ENCODE measurements around the gene TOP2A.

TOP2A gene

DNA sequence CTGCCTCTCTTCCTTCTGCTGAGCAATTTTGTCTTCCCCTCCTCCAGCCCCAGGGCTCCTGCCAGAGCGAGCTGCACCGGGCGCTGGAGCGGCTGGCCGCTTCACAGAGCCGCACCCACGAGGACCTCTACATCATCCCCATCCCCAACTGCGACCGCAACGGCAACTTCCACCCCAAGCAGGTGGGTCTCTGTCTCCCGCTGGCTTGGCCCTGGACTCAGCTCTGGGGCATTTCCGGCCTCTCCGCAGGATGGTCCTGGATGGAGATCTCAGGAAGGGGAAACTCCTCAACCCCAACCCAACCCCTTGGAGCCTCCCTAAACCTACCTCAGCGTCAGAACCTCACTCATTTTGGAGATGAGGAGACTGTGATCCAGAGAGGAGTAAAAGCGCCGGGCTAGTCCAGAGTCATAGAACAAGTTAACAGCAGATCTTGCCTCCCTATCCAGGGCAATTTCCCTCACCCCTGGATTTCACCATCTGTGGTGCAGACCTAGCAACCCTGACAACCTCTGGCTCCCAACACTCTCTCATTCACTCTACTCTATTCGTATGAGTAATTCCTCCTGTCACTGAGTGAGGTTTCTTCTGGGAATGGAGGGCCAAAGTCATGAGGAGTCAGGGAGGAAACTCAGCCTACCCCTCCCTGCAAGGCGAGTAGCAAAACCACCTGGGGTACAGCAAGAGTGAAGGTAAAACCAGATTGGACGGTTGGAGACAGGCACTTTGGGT, 36.4 kb upstream of the TOP2A start:
- no peak for DNase-seq

DNA sequence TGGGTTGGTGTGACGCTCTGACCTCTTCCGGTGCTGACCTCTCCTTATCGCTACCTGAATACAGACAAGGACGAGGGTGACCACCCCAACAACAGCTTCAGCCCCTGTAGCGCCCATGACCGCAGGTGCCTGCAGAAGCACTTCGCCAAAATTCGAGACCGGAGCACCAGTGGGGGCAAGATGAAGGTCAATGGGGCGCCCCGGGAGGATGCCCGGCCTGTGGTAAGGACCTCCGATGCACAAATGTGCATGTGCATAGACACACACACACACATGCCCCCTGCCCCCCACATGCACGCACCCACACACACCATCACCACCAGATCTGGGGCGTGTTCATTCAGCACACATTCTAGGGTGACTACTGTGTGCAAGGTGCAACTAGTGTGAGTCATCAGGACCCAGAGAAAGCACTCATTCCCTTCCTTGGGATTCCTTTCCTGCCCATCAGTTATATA, 35.3 kb upstream of the TOP2A start:
- DNase-seq: no peak

DNA sequence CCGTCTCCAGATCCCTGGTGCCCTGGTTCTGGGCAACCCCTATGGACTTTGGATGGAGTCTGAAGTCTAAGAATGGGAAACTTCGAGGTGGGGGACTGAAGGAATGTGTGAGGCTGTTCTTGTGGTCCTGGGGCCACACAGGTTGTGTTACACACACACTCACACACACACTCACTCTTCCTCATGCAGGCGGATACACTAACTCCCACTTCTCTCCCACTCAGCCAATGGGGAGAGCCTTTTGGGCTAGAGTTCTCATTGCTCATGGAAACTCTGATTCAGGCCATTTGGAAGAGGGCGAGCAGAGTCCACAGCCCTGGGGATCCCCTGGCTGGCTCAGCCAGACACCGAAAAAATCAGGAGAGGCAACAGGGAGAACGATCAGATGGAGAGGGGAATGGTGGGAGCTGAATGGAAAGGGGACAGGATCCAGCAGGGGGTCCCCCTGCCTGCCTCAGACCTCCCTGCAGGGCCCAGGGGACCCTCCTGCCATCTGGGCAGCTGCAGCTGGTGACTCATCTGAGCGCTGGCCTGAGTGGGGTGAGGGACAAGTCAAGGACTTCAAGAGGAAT, 34.6 kb upstream of the TOP2A start:
- no peak for DNase-seq

DNA sequence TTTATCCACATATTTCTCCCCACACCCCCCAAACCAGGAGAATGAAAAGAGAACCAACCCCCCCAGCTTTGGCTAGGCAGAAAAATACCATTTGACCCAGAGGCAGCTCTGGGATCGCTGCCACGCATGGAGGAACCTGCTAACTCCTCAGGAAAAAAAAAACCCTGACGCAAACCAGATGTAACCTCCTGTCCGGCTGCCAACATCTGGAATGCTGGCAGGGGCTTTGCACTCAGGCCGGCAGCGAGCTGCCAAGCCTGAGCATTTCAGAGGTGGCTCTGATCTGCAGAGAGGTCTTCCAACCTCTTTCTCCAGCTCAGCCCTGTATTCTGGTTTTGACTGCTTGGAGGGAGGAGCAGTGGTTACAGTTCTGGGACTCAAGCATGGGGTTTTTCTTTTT, 33.7 kb upstream of the TOP2A start:
- DNase-seq: no peak

DNA sequence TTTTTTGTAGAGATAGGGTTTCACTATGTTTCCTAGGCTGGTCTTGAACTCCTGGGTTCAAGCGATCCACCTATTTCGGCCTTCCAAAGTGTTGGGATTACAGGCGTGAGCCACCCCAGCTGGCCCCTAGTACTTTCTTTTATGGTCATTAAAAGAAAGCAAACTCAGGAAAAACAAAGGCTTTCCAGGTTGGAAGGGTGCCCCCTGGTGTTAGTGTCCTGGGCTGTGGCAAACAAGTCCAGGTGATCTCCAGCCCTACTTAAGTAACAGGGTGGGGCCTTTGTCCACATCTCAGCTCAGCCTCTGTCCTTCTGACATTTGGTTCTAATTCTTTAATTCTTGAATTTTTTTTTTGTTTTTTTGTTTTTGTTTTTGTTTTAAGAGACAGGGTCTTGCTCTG, 32.5 kb upstream of the TOP2A start:
- no peak for DNase-seq

DNA sequence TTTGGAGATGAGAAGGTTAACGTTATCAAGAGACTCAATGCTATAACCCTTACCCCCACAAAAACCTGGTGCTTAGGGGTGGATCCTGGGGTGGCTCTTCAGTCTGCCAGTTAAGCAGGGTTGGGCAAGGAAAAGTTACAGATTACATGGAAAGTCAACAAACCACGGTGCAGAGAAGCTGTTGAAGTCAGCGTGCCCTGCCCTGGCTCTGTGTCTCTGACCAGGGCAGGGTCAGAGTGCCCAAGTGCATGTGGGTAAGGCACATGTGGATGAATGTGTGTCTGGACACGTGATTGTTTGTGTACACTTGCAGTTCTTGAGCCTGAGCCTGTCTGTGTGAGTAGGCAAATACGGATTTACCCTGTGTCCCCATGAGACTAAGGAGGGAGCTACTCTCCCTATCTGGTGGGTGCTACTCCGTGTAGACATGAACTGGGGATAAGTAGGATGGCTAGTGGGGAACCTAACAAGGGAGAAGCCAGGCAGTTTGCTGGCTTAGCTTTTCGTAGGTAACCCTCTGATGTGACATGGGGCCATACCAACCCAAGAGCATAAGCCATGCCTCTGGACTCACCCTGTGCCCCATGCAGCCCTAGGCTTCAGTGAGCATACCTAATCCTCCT, 31.1 kb upstream of the TOP2A start:
- no peak for DNase-seq

DNA sequence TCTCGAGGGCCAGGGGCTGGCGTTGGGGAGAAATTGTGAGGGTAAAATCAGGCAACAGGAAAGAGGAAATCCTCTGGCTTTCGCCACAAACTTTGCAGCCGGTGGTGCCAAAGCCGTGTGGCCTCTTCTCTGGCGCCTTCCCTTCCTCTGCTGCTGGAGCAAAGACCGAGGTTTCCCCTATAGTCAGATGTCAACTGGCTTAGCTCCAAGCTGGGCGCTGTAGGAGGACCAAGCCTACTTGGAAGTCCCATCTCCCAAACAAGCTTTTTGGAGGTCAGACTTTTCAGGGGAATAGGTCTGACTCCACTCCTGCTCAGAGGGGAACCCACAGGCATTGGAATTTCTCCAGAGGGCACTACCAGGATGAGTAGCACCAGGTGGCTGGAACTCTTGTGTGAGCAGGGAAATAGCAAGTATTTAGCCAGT, 30.5 kb upstream of the TOP2A start:
- DNase-seq: no peak

DNA sequence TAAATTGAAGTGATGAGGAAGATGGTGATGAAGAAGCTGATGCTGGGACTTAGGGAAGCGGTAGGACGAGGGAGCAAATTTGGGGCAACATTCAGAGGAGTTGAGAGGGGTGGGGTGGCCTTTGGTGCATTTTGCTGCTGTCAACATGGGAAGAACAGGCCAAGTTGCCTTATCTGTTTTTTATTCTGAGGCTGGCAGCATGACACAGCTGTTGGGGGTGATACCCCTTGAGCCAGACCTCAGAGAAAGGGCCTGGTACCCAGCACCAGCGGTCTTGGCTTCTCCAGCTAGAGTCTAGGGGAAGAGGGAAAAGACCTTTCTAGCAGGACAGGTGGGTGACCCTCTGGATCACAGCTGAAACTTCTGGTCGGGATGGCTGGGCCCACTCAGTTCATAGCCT, 30.1 kb upstream of the TOP2A start:
- no peak for DNase-seq

DNA sequence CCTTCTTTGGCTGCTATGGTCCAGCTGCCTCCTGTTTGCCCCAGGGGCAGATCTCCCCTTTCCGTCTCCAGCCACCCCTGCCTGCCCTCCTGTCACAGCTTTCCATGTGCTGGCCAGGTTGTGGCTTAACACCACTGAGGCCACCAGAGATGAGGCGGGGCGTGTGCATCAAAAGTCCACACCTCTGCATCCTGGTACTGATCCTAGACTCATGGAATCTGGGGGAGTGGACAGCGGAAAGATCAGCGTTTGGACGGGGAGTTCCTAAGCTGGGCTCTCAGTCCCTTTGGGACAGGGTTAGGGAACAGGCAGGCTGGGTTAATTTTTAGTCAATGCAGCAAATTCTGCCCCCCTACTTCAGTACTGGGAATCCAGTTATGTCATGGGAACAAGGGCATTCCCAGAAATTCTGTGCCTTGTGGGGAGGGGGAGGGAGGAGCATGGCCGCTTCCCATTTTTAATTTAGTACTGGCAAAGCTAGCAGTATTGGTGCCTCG, 29.5 kb upstream of the TOP2A start:
- no peak for DNase-seq

DNA sequence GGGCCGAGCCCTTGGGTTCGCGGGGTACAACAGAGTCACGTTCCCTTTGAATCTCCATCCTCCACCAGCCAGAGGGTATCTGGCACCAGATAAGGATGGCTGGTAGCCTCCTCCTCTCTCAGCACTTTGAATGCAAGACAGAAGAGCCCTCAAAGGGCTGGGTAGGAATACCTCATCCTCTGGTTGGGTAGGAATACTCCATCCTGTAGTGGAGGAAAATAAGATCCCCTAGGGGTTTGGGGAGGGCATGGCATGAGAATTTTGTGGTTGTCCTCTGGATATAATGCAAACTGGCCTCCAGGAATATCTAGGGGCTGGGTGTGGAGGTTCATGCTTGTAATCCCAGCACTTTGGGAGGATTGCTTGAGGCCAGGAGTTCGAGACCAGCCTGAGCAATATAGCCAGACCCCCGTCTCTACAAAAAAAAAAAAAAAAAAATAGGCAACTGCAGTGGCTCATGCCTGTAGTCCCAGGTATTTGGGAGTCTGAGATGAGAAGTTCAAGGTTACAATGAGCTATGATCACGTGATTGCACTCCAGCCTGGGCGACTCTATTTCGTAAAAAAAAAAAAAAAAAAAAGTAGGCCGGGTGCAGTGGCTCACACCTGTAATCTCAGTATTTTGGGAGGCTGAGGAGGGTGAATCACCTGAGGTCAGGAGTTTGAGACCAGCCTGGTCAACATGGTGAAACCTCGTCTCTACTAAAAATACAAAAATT, 28.2 kb upstream of the TOP2A start:
- no peak for DNase-seq

DNA sequence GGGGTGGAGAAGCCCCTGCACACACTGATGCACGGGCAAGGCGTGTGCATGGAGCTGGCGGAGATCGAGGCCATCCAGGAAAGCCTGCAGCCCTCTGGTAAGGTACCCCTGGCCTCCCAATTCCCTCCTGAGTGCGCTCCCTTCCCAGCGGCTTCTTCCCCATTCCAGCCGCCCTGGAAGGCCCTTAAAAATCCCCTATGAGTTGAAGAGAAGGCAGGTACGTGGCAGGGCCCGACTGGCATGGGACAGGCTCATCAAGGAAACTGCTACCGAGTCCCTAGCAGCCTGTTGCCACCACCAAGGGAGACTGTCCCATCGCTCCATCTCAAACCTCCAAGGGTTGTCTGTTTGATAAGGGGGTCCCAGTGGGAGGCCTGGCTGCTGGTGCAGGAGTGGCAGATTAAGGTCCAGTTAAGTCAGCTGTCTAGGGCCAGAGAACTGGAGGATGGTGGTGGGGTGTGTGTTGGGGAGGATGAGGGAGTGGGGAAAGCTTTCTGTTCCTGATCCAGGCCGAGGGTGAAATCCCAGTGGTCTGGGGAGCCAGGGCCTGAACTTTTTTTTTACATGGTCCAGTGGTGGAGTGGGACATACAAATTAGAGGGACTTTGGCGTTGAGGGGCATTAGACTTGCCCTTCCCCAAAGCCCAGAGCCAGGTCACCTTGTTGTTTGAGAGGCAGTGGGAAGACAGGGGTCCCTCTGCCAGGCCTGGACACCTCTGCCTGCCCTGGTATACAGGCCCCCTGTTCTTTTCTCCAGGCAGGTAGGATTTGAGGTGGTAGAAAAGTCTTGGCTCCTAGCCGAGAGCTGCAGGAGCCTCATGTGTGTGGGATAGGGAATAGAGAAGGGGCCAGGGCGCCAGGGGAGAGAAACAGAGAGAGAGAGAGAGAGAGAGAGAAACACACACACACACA, 26.5 kb upstream of the TOP2A start:
- DNase-seq: no peak

DNA sequence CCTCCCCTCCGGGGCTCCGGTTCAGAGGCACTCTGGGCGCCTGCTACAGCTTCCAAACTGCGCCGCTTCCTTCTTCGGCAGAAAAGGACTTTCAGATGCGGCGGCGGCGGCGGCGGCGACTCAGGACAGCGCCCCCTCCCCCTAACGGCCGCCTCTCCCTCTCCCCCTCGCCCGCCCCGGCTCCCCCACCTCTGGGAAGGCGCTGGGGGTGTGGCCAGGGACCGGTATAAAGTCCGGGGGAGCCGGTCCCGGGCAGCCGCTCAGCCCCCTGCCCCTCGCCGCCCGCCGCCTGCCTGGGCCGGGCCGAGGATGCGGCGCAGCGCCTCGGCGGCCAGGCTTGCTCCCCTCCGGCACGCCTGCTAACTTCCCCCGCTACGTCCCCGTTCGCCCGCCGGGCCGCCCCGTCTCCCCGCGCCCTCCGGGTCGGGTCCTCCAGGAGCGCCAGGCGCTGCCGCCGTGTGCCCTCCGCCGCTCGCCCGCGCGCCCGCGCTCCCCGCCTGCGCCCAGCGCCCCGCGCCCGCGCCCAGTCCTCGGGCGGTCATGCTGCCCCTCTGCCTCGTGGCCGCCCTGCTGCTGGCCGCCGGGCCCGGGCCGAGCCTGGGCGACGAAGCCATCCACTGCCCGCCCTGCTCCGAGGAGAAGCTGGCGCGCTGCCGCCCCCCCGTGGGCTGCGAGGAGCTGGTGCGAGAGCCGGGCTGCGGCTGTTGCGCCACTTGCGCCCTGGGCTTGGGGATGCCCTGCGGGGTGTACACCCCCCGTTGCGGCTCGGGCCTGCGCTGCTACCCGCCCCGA, 25.7 kb upstream of the TOP2A start, which contains the start of gene IGFBP4:
Gene IGFBP4, plus strand, starts transcription at position 255 of the 792 bp plus-strand sequence. Its CDS starts 286 bp downstream, at position 541.
- DNase-seq: peak; percentile 12

DNA sequence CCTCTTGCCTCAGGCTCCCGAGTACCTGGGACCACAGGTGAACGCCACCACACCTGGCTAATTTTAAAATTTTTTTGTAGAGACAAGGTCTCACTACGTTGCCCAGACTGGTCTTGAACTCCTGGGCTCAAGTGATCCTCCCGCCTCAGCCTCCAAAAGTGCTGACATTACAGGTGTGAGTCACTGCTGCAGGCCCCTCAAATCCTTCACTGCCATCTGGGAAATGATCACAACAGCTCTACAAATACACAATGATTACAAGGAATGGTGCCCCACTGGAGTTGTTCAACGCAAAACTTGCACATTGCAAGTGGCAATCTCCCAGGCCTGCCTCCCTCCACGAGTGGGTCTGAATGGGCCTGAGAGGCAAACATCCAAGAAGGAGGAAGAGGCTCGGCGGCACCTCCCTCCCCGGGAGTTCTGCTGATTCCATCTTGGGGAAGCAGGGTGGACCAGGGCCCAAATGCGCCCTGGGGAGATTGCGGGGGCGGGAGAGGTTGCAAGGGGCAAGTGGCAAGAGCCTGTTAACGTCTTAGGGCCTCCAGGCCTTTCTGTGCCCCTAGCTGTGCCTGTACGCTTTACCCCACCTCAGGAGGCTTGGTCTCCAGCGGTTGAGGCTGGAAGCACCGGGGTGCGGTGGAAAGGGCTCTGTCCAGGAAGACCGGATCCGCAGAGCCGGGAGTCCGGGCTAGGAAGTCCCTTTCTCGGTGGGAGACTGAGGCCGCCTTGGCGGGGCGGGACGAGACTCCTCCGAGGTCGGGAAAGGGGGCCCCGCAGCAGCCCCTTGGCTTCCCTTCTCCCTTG, 24.9 kb upstream of the TOP2A start:
- DNase-seq: no peak

DNA sequence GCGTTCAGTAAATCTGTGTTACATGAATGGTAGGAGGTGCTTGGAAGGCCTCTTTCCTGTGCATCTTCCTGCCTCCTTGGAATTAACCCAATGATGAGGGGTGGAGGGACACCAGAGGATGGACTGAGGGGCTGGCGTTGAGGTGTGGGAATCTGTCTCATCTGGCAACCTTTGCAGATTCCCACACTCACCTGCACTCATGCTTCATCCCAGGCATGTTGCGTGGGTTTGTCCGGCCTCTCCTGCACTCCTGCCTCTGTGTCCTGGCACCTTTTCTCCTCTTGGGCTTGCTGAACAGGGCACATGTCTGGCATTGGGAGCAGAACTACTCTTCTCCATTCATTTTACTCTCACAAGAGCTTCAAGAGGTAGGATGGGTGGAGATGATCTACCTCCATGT, 22.5 kb upstream of the TOP2A start:
- no peak for DNase-seq

DNA sequence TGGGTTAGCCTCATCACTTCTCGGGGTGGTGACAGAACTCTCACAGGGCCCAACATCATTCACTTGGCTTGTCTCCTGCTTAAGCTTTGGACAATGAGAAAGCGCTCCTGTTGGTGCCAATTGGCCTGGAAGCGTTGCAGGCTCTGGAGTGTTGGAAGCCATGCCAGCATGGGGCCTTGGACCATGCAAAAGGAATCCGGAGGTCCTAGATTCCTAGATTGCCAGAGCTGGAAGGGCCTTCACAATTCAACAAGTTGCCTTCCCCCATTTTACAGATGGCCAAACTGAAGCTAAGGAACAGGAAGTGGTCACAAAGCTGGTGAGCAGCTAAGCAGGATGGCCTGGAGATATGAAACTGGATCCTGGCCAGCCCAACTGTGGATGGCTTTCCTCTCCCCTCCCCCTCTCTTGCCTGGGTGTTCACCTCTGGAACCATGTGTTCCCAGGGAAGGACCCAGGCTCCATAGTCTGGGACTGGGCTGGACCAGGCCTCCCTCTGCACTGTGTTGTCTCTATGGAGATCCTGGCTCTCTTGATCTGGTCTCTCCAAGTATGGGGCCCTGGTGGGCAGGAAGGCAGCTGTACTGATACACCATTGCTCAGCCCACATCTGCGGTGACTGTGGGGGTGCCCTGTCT, 19.5 kb upstream of the TOP2A start:
- peak; percentile 55 for DNase-seq

DNA sequence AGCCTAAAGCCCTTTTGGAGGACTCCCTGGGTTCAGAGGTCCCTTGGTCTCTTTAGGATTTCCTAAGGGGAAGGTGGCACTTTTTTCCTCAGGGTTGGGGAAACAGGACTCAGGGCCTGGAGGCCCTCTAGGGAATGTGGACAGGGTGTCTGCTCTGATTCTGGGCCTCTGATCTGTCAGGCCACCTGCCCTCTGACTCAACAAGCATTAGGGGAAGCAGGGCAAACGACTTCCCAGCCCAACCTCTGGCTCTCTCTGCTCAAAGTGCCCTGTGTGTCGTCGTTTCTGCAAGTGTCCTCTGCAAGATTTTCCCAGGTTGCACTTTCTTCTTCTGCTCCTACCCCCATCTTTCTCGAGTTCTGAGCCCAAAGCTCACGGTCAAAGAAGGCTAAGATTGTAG, 18.9 kb upstream of the TOP2A start:
- no peak for DNase-seq

DNA sequence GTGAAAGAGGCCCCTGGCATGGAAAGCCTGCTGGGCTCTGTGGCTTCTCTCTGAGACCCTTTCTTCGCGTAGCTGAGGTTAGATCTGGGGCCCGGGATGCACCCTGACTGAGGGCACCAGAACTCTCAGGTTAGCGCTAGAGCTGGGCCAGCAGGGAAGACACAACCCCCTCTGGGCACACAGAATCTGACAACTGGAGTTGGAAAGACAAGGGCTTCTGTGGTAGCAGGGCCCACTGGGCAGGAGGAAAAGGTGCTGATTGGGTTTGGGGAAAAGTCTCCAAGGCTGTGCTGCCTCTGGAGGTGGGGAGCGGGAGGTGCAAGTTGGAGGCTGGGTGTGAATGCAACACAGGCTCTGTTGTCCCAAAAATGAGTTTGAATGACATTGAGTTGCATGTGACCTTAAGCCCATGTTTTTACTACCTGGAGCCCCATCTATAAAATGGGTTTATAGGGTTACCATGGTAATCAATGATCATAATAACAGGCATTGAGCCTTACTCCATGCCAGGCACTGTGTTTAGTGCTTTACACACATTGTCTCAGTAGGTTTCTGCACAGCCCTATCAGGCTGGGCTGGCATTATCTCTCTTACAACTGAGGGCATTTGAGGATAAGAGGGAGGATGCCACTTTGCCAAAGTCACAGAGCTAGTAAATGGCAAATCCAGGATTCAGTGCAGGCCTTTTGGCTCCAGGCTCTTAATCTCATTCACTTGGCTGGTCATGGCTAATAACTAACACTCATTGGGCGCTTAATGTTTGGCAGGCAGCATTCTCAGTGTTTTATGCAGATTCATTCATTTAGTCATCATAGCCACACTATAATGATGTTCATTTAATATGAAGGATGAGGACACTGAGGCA, 16.1 kb upstream of the TOP2A start:
- peak; percentile 87 for DNase-seq

DNA sequence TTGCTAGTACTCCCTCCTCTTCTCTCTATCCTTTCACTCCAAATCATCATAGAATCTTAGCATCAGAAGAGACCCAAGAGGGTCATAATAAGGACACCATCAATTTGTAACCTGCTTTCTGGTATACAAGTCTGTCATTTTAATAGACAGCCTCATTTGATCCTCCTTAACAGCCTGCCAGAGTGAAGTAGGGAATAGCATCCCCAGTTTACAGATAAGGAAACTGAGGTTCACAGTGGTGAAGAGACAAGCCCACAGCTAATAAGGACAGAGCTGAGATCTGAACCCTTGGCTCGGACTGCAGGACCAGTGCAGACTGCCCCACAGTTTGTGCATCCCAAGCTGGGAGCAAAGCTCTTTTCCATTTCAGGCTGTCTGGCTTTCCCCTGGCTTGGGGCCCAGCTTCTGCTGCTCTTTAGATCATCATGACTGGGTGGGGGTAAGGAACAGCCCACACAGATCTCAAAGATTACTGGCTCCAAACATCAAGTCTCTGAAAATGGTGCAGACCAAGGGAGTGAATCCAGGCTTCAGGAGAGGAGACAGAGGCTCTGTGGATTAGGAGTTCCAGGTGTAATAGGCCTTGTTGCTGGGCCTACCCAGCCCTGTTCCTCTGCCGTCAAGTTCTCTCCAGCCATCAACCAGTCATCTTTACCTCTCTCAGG, 15.3 kb upstream of the TOP2A start:
- DNase-seq: peak; percentile 53

DNA sequence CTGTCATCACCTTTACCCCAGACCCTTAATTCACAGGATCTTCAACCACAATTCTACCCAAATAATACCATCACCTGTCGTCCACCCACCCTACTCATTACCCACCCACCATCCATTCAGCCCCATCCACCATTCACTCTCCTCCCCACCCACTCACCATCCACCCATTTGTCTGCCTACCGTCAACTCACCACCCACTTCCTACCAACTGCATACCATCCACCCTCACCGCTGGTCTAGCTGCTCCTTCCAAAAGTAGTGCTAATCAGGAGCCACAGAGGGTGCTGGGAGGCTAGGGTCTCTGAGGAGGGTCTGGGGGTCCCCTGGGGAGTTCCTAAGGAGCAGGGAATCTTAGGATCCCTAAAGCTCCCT, 13.5 kb upstream of the TOP2A start:
- DNase-seq: no peak
